ENCODE results near the gene APRT. TPM values are rescaled to one million over a fixed set of nuclear protein-coding genes. Genes with fewer than 3 reads are reported as not detected.

APRT gene
- total RNA-seq, 2 donors from 2014 or later = 45.5 to 80.7 TPM

- Histone ChIP-seq H3K4me1 (ENCODE audit: control insufficient read depth in 1 of 2, low read depth in 2 of 2) (peaks cover 11 to 39% of the 10 kb centered on the region in 2 donors), H3K9me3 (no peaks in the 10 kb centered on the region), H3K36me3 (peaks cover 11% of the 10 kb centered on the region), H3K27ac (no peak overlapping the region), H3K27me3 (replicated peaks; ENCODE audit: insufficient read depth) (no peaks in the 10 kb centered on the region), H3K4me3 (no peak overlapping the region)
- no peak for TF ChIP-seq CTCF (IDR thresholded peaks at IDR 0.05)
- DNase-seq (ENCODE audit: low spot score) (no peak), ATAC-seq (ENCODE audit: insufficient number of reproducible peaks, low FRiP score, low read depth) (no peak)
Observed at GRCh38 chr16:88805887-88806393, 5.8 kb downstream of the APRT start.

DNA sequence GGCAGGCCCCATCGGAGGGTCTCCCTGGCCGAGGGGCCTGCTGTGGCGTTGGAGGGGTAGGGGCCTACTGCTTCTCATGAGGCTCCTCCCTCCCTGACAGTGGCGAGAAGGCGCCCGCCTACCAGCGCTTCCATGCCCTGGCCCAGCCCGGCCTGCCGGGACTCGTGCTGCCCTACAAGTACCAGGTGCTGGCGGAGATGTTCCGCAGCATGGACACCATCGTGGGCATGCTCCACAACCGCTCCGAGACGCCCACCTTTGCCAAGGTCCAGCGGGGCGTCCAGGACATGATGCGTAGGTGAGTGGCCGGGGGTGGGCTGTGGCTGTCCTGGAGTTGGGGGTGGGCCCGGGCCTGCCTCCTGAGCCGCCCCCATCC lies 6.4 kb downstream of the APRT start:
- Histone ChIP-seq H3K27me3 (replicated peaks; ENCODE audit: insufficient read depth) (no peaks in the 10 kb centered on the region), H3K4me3 (no peak overlapping the region), H3K4me1 (ENCODE audit: control insufficient read depth in 1 of 2, low read depth in 2 of 2) (peaks cover 6 to 33% of the 10 kb centered on the region in 2 donors), H3K9me3 (no peaks in the 10 kb centered on the region), H3K27ac (no peak overlapping the region), H3K36me3 (peaks cover 11% of the 10 kb centered on the region)
- ATAC-seq (ENCODE audit: insufficient number of reproducible peaks, low FRiP score, low read depth) (no peak), DNase-seq (ENCODE audit: low spot score) (no peak)
- TF ChIP-seq CTCF (IDR thresholded peaks at IDR 0.05) = no peak

- DNase-seq (ENCODE audit: low spot score) = no peak
- H3K27ac ChIP-seq = no peak overlapping the region
- no peak for ATAC-seq (ENCODE audit: insufficient number of reproducible peaks, low FRiP score, low read depth)
- H3K4me1 ChIP-seq (ENCODE audit: control insufficient read depth in 1 of 2, low read depth in 2 of 2) = peaks cover 0 to 27% of the 10 kb centered on the region in 2 donors
- TF ChIP-seq CTCF (IDR thresholded peaks at IDR 0.05) = no peak
- H3K36me3 ChIP-seq = peaks cover 9% of the 10 kb centered on the region
- no peaks in the 10 kb centered on the region for H3K9me3 ChIP-seq
- no peak overlapping the region for H3K4me3 ChIP-seq
- H3K27me3 ChIP-seq (replicated peaks; ENCODE audit: insufficient read depth) = no peaks in the 10 kb centered on the region
Observed at GRCh38 chr16:88804552-88805339, 7.0 kb downstream of the APRT start.

DNA sequence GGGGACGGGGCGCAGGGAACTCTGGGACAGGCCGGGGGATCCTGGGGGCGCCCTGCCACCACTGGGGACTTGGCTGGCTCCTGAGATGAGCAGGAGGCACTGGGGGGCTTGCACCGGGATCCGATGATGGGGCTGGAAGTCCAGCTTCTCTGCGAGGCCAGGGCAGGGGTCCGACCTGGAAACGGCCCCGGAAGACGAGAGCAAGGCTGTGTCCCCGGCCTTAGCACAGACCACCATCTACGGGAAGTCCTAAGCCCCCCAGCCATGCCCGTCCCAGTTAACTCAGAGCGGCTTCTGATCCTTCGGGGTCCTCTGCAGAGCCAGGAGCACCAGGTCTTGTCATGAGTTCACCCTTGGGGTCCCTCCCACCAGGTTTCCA lies 7.6 kb downstream of the APRT start:
- peaks cover 3% of the 10 kb centered on the region for H3K36me3 ChIP-seq
- H3K9me3 ChIP-seq = no peaks in the 10 kb centered on the region
- H3K4me3 ChIP-seq = peak overlapping the region; percentile 75
- DNase-seq (ENCODE audit: low spot score) = no peak
- no peaks in the 10 kb centered on the region for H3K27me3 ChIP-seq (replicated peaks; ENCODE audit: insufficient read depth)
- ATAC-seq (ENCODE audit: insufficient number of reproducible peaks, low FRiP score, low read depth) = no peak
- peaks cover 0 to 22% of the 10 kb centered on the region in 2 donors for H3K4me1 ChIP-seq (ENCODE audit: control insufficient read depth in 1 of 2, low read depth in 2 of 2)
- TF ChIP-seq CTCF (IDR thresholded peaks at IDR 0.05) = no peak
- no peak overlapping the region for H3K27ac ChIP-seq

DNA sequence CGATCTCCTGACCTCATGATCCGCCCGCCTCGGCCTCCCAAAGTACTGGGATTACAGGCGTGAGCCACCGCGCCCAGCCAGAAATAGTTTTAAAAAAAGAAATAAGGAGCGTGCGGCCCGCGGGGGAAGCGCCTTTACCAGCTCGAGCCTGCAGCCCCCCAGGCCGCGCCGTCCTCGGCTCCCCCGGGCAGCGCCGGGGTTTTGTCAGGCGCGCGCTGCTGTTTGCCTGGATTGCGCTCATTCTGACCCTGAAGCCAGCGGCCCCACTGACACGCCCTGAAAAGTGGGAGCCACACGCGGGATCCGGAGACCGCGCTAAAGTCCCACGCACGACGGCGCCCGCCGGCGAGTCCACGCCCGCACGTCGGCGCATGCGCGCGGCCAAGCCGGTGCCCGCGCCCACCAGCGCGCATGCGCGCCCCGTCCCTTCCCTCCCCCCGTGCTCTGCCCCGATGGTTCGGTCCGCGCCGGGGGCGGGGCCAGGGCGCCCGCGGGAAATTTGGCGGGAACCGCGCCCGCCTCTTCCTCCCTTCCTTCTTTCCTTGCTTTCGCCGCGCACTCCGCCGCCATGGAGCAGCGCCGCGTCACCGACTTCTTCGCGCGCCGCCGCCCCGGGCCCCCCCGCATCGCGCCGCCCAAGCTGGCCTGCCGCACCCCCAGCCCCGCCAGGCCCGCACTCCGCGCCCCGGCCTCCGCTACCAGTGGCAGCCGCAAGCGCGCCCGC lies 8.3 kb downstream of the APRT start, which contains the start of gene CDT1:
Gene CDT1, plus strand, starts transcription at position 526 of the 724 bp plus-strand sequence. Its CDS starts 43 bp downstream, at position 569.
- Histone ChIP-seq H3K27me3 (replicated peaks; ENCODE audit: insufficient read depth) (no peaks in the 10 kb centered on the region), H3K4me3 (peak within 1 kb of the TSS; percentile 75), H3K27ac (peak within 1 kb of the TSS in 1 of 2 donors; percentile 35), H3K36me3 (no peaks in the 10 kb centered on the region), H3K4me1 (ENCODE audit: control insufficient read depth in 1 of 2, low read depth in 2 of 2) (peaks cover 0 to 22% of the 10 kb centered on the region in 2 donors), H3K9me3 (no peaks in the 10 kb centered on the region)
- no peak for TF ChIP-seq CTCF (IDR thresholded peaks at IDR 0.05)
- ATAC-seq (ENCODE audit: insufficient number of reproducible peaks, low FRiP score, low read depth) (peak; percentile 79), DNase-seq (ENCODE audit: low spot score) (no peak)
